ENCODE measurements around the gene FRMD3.
"Not testable (repeated sequence)": the region's sequence is repeated elsewhere in the genome, so short reads cannot be mapped to it uniquely, and the experiment has no call there.

Gene FRMD3

GRCh38 chr9:83388346-83388745 is 149.9 kb downstream of the FRMD3 start:
- Mint-ChIP-seq H3K9me3 (no peaks in the 10 kb centered on the region), H3K27ac (no peak overlapping the region)

DNA sequence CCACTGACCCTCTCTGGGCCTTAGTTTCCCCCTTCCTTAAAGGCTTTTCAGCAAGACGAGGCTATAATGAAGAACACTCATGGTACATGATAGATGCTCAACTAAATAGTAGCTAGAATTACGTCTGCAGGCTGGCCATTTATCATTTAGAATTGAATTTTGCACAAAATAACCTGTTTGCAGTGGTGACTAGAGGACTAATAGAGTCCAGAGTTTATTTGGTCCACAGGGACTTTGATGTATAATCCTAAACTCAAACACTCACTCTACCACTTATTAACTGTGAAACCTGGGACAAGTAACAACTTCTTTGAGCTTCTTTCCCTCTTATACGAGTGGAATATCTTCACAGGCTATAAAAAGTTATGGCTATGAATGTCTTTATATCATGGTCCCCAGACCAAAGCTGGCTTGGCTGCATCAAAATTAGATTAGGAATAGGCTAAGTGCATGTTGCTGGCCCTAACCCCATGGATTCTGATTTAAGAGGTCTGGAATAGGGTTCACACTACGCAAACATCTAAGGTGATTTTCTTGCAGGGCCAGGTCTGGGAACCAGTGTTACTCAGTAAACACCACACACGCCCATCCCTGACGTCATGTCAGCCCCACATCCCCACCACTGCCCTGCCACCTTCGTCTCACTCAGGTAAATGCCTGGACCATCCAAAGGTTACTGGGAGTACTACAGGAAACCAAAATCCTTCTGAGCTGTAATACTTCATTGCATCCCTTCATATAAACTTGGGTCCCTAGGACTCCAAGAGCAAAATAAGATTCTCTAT is 150.6 kb downstream of the FRMD3 start:
- no peak for DNase-seq
- H3K36me3 Mint-ChIP-seq (ENCODE audit: low read depth) = no peaks in the 10 kb centered on the region
- H3K4me3 Mint-ChIP-seq = no peak overlapping the region
- no peaks in the 10 kb centered on the region for H3K9me3 Mint-ChIP-seq
- H3K27ac Mint-ChIP-seq = no peak overlapping the region
- H3K4me1 Mint-ChIP-seq (ENCODE audit: low read depth) = no peaks in the 10 kb centered on the region
- H3K27me3 Mint-ChIP-seq = no peaks in the 10 kb centered on the region

More at GRCh38 chr9:83388346-83388745, 149.9 kb downstream of the FRMD3 start:
- Mint-ChIP-seq H3K36me3 (ENCODE audit: low read depth) (no peaks in the 10 kb centered on the region), H3K4me3 (no peak overlapping the region), H3K4me1 (ENCODE audit: low read depth) (no peaks in the 10 kb centered on the region), H3K27me3 (no peaks in the 10 kb centered on the region)
- DNase-seq = no peak

DNA sequence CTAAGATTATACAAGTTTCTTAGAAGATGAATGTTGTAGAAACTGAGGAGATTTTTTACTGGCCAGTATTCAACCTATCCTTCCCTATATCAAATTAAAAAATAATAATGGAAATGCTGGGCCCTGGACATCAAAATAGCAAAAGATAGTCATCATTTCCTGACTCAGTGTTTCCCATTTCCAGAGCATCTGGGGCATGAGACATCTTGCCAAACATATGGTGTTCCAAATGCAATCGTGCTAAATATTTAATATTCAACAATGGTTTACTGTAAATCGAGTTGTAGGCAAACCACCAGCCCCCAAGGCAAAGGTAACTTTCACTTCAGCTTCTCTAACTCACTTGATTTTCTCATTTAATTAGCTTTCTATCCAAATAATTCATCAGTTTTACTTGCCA is 152.9 kb downstream of the FRMD3 start:
- Mint-ChIP-seq H3K4me3 (no peak overlapping the region), H3K9me3 (no peaks in the 10 kb centered on the region)

DNA sequence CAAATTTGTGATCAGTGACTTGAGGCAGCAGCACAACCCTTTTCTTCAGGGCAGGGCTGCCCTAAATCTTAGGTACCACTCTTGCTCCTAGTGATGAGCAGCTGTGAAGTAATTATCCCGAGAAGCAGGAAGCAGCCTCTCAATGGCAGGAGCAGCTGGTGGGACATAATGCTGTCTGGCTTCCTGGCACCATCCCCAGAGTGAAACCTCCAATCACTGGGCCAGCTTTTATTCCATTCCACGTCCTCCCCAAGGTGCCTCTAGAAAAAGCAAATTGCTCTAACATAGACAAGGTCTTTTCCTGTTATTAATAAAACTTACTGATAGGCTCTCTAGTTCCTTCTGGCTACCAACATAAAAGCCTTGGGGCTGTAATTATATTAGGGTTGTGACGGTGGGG is 154.0 kb downstream of the FRMD3 start:
- no peak overlapping the region for H3K27ac Mint-ChIP-seq
- DNase-seq = no peak

More for the DNA sequence above, 152.9 kb downstream of the FRMD3 start:
- no peaks in the 10 kb centered on the region for H3K27me3 Mint-ChIP-seq
- H3K4me1 Mint-ChIP-seq (ENCODE audit: low read depth) = no peaks in the 10 kb centered on the region
- no peak for DNase-seq
- H3K27ac Mint-ChIP-seq = no peak overlapping the region
- H3K36me3 Mint-ChIP-seq (ENCODE audit: low read depth) = no peaks in the 10 kb centered on the region

DNA sequence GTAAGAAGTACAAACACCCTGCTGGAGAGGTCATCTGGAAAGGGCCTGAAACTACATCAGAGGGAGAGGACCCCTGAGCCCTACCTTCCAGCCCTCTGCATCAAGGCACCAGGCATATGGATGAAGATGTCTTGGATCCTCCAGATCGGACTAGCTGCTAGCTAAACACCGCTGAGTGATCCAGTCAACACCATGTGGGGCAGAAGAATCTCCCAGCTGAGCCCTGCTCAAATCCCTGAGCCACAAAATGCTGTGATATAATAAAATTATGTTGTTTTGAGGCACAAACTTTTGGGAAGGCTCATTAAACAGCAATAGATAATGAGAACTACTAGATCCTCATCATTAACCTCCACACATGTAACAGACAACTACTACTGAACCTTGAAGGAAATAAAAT is 155.2 kb downstream of the FRMD3 start:
- H3K27me3 Mint-ChIP-seq = no peaks in the 10 kb centered on the region
- H3K9me3 Mint-ChIP-seq = no peaks in the 10 kb centered on the region

More for the DNA sequence above, 154.0 kb downstream of the FRMD3 start:
- Mint-ChIP-seq H3K4me1 (ENCODE audit: low read depth) (no peaks in the 10 kb centered on the region), H3K27me3 (no peaks in the 10 kb centered on the region), H3K4me3 (no peak overlapping the region), H3K36me3 (ENCODE audit: low read depth) (no peaks in the 10 kb centered on the region), H3K9me3 (no peaks in the 10 kb centered on the region)

GRCh38 chr9:83382421-83382820 is 155.8 kb downstream of the FRMD3 start:
- Mint-ChIP-seq H3K27ac (no peak overlapping the region), H3K4me3 (no peak overlapping the region), H3K9me3 (no peaks in the 10 kb centered on the region), H3K4me1 (ENCODE audit: low read depth) (no peaks in the 10 kb centered on the region), H3K27me3 (no peaks in the 10 kb centered on the region), H3K36me3 (ENCODE audit: low read depth) (no peaks in the 10 kb centered on the region)
- DNase-seq = no peak

More for the DNA sequence above, 155.2 kb downstream of the FRMD3 start:
- H3K27ac Mint-ChIP-seq = no peak overlapping the region
- no peak for DNase-seq
- H3K36me3 Mint-ChIP-seq (ENCODE audit: low read depth) = no peaks in the 10 kb centered on the region
- no peak overlapping the region for H3K4me3 Mint-ChIP-seq
- no peaks in the 10 kb centered on the region for H3K4me1 Mint-ChIP-seq (ENCODE audit: low read depth)

GRCh38 chr9:83379045-83379444 is 159.2 kb downstream of the FRMD3 start:
- H3K27ac Mint-ChIP-seq = no peak overlapping the region
- no peaks in the 10 kb centered on the region for H3K36me3 Mint-ChIP-seq (ENCODE audit: low read depth)
- no peaks in the 10 kb centered on the region for H3K27me3 Mint-ChIP-seq
- no peaks in the 10 kb centered on the region for H3K4me1 Mint-ChIP-seq (ENCODE audit: low read depth)
- no peaks in the 10 kb centered on the region for H3K9me3 Mint-ChIP-seq
- H3K4me3 Mint-ChIP-seq = no peak overlapping the region
- DNase-seq = no peak

DNA sequence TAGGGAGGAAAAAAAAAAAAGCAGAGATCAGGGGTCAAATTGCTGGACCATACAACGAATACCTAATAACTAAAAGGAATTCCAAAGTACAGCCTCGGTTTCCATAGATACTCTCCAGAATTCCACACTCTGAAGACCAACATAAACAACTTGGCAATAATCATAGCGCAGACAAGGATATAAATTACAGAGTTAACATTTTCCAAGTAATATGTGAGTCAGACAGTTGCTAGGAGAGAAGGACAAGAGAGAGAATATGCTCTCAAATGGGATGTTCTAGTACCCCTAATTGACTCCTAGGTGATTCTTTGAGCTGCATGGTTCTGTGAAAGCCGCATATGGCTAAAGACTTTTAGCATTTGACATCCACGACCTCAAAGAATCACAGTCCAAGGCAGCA is 165.2 kb downstream of the FRMD3 start:
- Mint-ChIP-seq H3K9me3 (no peaks in the 10 kb centered on the region), H3K27me3 (no peaks in the 10 kb centered on the region), H3K27ac (no peak overlapping the region), H3K4me1 (ENCODE audit: low read depth) (no peaks in the 10 kb centered on the region), H3K4me3 (no peak overlapping the region), H3K36me3 (ENCODE audit: low read depth) (no peaks in the 10 kb centered on the region)
- DNase-seq = no peak

DNA sequence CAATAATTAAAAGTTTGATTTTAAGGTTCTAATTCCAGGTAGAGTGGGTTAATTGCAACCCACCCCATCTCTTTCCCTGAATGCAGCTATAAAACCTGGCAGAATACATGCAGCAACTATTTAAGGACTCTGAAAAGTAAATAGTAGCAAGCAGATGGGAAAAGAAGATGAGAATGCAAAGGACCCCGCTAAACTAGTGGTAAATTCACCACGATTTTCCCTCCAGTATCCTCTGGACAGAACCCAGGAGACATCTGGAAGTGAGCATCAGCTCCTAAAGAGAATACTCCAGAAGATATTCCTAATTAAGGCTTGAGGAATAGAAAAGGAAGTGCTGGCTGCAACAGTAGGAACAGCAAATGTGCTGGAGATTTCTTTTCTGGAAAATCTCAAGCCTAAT is 170.9 kb downstream of the FRMD3 start:
- no peaks in the 10 kb centered on the region for H3K4me1 Mint-ChIP-seq (ENCODE audit: low read depth)
- H3K9me3 Mint-ChIP-seq = no peaks in the 10 kb centered on the region
- H3K4me3 Mint-ChIP-seq = no peak overlapping the region
- no peak overlapping the region for H3K27ac Mint-ChIP-seq
- H3K36me3 Mint-ChIP-seq (ENCODE audit: low read depth) = no peaks in the 10 kb centered on the region
- no peaks in the 10 kb centered on the region for H3K27me3 Mint-ChIP-seq
- DNase-seq = no peak

DNA sequence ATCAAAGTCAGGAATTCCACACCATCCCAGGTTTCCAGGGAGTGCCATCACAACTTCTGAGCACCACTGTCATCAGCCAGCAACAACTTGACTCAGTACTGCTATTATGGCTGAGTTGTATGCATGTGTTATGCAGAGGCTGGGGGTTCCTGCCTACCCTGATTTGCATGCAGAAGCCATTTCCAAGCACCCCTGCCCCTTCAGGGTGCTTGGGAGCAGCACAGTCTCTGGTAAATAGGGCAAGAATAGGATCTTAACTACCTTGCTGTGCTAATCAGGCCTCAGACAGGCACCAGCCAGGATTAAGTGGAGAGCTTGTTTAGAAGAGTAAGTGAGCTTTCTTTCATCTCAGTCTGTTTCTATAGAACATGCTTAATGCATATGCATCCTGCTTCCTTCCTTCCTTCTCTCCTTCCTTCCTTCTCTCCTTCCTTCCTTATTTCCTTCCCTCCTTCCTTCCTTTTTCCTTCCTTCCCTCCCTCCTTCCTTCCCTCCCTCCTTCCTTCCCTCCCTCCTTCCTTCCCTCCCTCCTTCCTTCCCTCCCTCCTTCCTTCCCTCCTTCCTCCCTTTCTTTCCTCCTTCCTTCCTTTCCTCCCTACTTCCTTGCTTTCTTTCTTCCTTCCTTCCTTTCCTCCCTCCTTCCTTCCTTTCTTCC is 175.7 kb downstream of the FRMD3 start:
- Mint-ChIP-seq H3K4me1 (ENCODE audit: low read depth) (no peaks in the 10 kb centered on the region), H3K4me3 (no peak overlapping the region), H3K9me3 (no peaks in the 10 kb centered on the region), H3K36me3 (ENCODE audit: low read depth) (no peaks in the 10 kb centered on the region), H3K27ac (no peak overlapping the region), H3K27me3 (no peaks in the 10 kb centered on the region)
- DNase-seq = no peak

DNA sequence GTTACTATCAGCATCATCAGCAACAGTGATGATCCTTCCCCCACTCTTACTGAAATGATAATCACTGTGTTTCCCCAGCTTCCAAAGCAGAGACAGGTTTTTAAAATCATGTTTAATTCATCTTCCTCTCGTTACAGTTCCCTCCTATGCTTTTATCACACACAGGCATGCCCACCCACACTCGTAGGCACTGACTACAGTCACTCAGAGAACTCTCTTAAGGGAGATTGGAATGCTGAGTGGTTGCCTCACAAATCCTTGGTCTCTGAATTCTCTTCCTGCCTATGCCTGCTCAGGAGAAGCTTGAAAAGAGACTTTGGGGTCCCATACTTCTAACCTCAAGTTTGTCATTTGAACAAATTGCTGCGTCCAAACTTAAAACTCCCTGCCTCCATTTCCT is 179.2 kb downstream of the FRMD3 start:
- peaks cover 2% of the 10 kb centered on the region for H3K9me3 Mint-ChIP-seq
- no peaks in the 10 kb centered on the region for H3K4me1 Mint-ChIP-seq (ENCODE audit: low read depth)
- no peaks in the 10 kb centered on the region for H3K27me3 Mint-ChIP-seq
- H3K36me3 Mint-ChIP-seq (ENCODE audit: low read depth) = no peaks in the 10 kb centered on the region
- DNase-seq = no peak
- H3K4me3 Mint-ChIP-seq = no peak overlapping the region
- H3K27ac Mint-ChIP-seq = no peak overlapping the region

- not testable (repeated sequence) for H3K36me3 Mint-ChIP-seq (ENCODE audit: low read depth); H3K4me1 Mint-ChIP-seq (ENCODE audit: low read depth); DNase-seq; H3K27me3 Mint-ChIP-seq; H3K9me3 Mint-ChIP-seq; H3K4me3 Mint-ChIP-seq; H3K27ac Mint-ChIP-seq
These were observed 179.7 kb downstream of the FRMD3 start for GRCh38 chr9:83358493-83358892.

- no peak for DNase-seq
- Mint-ChIP-seq H3K4me1 (ENCODE audit: low read depth) (no peaks in the 10 kb centered on the region), H3K27me3 (no peaks in the 10 kb centered on the region), H3K36me3 (ENCODE audit: low read depth) (no peaks in the 10 kb centered on the region), H3K27ac (no peak overlapping the region), H3K4me3 (no peak overlapping the region), H3K9me3 (peaks cover 2% of the 10 kb centered on the region)
These were observed 182.5 kb downstream of the FRMD3 start for GRCh38 chr9:83355729-83356151.

- DNase-seq = no peak
- no peaks in the 10 kb centered on the region for H3K36me3 Mint-ChIP-seq (ENCODE audit: low read depth)
- H3K4me1 Mint-ChIP-seq (ENCODE audit: low read depth) = no peaks in the 10 kb centered on the region
- H3K27ac Mint-ChIP-seq = no peak overlapping the region
- no peak overlapping the region for H3K4me3 Mint-ChIP-seq
- H3K9me3 Mint-ChIP-seq = peaks cover 2% of the 10 kb centered on the region
- H3K27me3 Mint-ChIP-seq = no peaks in the 10 kb centered on the region
These were observed 183.2 kb downstream of the FRMD3 start for GRCh38 chr9:83355024-83355444.

DNA sequence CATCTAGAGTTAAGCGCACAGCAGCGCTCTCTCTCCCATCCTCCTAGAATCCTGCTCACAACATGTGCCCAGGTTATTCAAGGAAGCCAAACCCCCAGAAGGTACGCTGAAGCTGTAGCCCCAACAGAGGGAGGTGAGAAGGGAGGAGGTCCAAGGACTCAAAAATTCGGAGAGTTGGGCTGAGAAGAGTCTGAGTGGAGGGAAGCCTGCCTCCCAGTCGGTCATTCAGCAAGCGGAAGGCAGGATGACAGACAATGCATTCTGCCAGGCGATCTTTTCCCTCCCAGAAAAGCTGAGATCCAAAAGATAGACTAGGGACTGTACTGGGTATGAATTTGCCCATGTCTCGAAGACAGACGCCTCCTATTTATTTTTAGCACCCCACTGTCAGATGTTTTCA is 189.2 kb downstream of the FRMD3 start:
- no peaks in the 10 kb centered on the region for H3K9me3 Mint-ChIP-seq
- DNase-seq = no peak
- H3K4me1 Mint-ChIP-seq (ENCODE audit: low read depth) = no peaks in the 10 kb centered on the region
- no peak overlapping the region for H3K27ac Mint-ChIP-seq
- no peak overlapping the region for H3K4me3 Mint-ChIP-seq
- no peaks in the 10 kb centered on the region for H3K36me3 Mint-ChIP-seq (ENCODE audit: low read depth)
- H3K27me3 Mint-ChIP-seq = no peaks in the 10 kb centered on the region
